HG02840 (cell line): Measurements from ENCODE around the gene STRN4.

Experiments
- ATAC-seq: cut with Tn5 transposase; IDR thresholded peaks from one replicate; pipeline ENCODE4 v1.9.1; 2021; ENCODE audit warnings: mild to moderate bottlenecking, moderate library complexity, moderate number of reproducible peaks; ENCODE audit not compliant: unreplicated experiment, low FRiP score

Gene STRN4

DNA sequence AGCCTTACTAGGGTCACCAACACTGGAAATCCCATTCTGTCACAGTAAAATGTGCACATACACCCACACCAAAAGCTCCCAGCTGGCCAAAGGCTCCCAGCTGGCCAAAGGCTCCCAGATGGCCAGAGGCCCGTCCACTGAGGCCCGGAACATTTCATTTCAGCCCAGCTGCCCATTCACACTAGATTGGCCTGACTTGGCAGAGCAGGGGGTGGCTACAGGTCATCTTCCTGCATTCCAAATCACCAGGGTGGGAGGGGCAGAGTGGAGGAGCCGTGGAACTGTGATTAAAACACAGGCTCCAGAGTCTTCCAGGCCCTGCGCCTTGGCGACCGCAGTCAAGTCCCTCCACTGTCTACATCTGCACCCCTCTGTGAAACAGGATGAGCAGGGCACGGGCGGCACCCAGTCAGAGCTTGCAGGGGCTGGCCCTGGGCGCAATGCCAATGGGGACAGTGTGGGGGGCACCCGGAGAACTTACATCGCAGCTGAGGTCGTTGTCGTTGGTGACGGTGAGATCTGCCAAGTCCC, 19.2 kb downstream of the STRN4 start:
- ATAC-seq, result no peak

DNA sequence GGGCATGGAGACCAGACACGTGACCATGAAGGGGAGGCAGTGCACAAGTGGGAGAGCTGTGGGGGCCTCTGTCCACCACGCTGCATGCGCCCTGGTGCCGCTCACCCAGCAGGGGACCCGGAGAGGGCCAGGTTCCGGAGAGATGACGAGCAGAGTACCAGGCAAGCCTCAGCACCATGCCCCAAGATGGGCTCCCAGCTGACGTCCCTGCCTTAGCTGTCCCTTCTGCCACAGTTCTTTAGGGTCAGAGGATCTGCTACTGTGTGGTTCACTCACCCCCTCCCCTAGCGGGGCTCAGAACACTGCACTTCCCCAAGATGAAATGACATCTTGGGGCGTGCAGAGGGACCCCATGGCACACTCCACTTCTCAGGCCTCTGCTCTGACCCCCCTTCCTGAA, 19.7 kb downstream of the STRN4 start:
- no peak for ATAC-seq

DNA sequence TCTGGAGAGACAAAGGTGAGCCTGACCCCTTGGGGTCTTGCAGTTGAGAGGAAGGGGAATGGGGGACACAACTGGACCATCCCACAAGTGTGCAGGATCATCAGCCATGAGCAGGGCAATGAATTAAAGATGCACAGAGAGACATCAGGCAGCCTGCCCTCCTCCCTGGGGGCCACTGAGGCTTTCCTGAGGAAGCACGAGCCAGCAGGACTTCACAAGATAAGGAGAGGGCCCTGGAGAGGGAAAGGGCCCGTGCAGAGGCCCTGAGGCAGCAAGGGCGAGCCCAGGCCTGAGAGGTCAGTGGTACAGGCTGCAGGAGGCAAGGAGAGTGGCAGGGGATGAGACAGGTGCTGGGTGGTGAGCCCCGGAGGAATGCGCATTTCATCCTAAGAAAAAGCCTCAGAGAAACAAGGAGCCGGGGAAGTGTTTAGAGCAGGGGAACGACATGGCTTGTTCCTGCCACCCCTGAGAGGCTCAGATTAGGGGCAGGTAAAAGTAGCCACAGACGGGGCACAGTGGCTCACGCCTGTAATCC, 20.3 kb downstream of the STRN4 start:
- no peak for ATAC-seq

- ATAC-seq, result no peak
Measured at GRCh38 chr19:46725036-46725820, 21.0 kb downstream of the STRN4 start.

- no peak for ATAC-seq
Measured at GRCh38 chr19:46724468-46724867, 21.8 kb downstream of the STRN4 start.

- ATAC-seq, result no peak
Measured at GRCh38 chr19:46723471-46723870, 22.8 kb downstream of the STRN4 start.

DNA sequence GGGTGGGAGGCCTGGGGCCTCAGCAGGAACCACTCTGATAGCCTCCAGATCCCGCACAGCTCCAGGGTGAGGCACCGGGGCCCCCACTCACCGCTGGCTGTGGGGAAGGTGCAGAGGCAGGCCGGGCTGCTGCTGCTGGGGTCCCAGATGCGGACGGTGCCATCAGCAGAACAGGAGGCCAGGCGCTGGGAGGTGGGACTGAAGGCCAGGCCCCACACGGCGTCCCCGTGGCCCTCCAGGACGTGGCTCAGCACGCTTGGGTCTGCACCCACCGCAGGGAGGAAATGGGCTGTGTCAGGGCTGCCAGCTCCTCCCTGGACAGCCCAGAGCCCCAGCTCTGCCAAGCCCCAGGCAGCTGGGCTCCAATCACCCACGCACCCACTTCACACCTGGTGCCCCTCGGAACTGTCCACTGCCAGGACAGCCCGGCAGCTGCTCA, 23.2 kb downstream of the STRN4 start:
- no peak for ATAC-seq

GRCh38 chr19:46722421-46723022, 23.7 kb downstream of the STRN4 start:
- ATAC-seq, result no peak

GRCh38 chr19:46722004-46722380, 24.3 kb downstream of the STRN4 start:
- ATAC-seq, result no peak

GRCh38 chr19:46721269-46722003, 24.8 kb downstream of the STRN4 start:
- ATAC-seq, result no peak

DNA sequence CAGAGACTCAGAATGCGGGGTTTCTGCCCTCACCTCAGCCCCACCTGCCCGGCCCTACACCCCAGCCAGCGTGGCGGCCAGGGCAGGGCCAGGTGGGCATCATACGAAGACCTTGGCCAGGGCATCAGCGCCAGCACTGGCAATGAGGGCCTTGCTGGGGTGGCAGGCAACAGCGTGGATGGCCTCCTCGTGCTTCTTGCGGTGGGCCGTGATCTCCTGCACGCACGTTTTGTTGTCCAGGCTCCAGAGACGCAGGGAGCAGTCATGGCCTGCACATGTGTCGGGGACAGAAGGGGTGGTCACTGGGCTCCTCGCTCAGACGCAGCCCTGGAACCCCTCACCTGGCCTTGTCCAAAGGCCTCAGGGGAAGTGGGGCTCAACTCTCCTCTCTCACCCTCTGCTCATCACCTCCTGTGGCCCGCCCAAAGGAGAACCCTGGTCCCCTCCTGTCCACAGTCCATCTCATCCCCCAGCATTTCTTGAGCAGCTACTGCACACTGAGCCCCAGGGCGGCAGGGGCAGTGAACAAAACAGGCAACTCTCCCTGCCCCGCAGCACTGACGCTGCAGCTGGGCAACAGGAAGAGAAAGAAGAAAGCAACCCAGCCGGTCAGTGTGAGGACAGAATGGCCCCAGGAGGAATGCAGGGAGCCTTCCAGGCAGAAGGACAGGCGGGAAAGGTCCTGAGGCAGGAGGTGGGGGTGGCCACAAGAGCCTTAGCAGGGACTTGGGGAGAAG, 25.6 kb downstream of the STRN4 start:
- ATAC-seq, result no peak

DNA sequence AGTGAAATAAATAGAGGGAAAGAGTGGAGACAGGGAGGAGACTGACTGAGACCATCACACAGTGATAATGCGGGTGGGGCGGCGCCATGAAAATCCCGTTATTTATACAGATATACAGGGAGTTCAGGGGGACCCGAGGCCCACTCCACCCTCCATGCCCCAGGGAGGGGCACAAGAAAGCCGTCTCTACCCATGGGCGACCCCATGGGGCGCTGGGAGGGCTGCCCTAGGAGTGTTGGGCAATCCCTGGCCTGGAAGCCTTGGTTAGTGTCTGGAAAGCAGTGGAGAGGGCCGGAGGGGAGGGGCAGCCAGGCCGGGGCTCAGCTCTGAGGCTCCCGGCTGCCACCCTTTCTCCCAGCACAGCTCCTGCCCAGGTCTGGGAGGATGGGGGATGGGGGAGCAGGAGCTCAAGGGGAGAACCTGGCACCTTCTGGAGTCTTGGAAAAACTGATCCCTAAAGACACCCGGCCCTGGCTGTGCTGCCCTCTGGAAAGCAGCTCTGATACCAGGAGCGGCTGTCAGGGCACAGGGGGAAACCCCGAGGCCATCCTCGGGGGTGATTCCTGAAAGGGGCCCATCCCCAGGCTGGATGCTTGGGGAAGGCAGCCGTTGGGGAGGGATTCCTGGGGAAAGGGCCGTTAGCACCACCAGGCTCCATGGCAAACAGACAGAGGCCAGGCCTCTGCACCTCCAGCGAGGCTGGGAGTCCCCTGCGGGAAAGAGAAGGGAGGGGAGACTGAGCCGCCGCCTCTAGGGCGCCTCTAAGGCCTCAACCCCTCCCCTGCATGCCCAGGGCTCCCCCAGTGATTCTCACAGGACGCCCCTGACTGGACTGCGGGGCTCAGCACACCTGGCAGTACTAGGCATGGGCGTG, 26.4 kb downstream of the STRN4 start:
- ATAC-seq, result no peak

DNA sequence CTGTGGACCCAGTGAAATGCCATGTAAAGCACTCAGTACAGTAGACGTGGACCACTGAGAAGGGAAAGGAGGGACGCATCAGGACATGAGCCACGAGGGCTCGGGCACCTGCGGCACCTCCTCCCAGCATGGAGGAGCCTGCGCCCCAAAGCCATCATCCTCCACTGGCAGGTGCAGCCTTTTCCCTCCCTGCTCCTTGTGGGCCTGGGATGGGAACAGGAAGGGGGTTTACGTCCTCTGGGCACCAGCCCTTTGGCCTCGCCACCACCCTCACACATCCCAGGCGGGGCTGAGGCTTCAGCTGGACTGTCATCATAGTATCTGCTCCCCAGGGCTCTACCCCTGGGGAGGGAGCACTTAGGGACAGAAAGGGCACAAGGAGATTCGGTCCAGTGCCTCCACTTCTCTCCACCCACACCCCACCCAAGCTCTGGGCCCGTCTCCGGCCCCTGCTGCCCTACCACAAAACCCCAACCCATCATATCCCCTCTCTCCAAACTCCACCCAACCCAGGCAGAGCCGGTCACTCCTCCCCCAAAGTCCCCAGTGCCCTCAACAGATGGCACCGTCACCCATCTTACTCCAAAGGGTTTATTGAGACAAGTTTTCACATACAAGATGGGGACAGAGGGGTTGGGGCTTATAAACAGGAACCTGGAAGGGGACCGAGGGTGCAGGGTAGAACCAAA, 27.2 kb downstream of the STRN4 start:
- no peak for ATAC-seq

- ATAC-seq, result no peak
Measured at GRCh38 chr19:46718157-46718933, 27.9 kb downstream of the STRN4 start.

DNA sequence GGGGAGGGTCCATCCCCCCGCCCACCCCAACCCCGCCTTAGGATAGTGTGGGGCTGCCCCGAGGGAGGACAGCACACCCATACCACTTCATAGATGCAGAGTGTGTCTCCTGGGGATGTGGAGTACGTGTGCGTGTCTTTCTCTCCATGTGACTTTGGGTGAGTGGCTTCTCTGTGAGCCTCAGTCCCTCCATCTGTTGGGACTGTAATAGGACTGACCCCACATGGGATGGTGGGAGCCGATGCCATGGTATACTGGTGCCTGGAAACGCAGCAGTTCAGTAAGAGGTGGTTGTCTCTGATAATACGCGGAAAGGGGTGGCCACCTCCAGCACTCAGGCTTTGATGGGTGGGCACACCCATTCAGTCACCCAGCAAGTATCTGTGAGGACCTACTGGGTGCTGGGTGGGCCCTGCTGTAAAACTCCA, 28.5 kb downstream of the STRN4 start:
- no peak for ATAC-seq

DNA sequence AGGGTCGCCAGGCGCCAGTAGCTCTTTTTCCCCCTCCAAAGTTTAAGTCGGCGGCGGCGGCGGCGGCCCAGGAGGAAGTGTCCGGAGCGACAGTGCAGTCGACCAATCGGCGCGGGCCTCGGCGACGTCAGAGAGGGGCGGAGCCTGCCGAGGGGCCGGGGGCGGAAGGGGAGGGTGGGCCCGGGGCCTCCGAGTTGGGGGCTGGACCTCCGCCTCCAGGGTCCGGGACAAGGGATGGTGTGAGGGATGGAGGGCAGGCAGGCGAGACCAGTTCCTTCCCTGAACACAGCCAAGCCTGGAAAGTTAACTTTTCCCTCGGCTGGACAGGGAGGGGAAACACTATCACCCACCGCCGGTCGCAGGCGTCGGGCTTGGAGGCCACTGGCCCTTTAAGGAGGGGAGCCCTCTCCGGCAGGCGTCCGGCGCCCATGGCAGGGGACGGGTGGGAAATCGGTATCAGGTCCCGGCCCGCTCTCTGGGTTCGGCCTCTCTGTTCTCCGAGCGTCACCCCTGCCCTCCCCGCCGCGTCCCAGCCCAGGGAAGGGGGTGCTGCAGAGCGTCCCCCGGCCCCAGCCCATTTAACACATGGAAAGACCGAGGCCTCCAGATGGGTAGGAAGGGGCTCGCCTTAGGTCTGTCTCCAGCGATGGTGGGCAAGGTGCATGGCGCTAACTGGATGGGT, 29.1 kb downstream of the STRN4 start, which contains the start of gene PRKD2:
Gene PRKD2, minus strand, starts transcription at position 81 of the 682 bp plus-strand sequence. CDS start 744 bp downstream, outside the sequence.
- no peak for ATAC-seq

GRCh38 chr19:46716672-46717033, 29.6 kb downstream of the STRN4 start:
- no peak for ATAC-seq
